ENCODE results near the gene EEF1AKMT3.

DNA sequence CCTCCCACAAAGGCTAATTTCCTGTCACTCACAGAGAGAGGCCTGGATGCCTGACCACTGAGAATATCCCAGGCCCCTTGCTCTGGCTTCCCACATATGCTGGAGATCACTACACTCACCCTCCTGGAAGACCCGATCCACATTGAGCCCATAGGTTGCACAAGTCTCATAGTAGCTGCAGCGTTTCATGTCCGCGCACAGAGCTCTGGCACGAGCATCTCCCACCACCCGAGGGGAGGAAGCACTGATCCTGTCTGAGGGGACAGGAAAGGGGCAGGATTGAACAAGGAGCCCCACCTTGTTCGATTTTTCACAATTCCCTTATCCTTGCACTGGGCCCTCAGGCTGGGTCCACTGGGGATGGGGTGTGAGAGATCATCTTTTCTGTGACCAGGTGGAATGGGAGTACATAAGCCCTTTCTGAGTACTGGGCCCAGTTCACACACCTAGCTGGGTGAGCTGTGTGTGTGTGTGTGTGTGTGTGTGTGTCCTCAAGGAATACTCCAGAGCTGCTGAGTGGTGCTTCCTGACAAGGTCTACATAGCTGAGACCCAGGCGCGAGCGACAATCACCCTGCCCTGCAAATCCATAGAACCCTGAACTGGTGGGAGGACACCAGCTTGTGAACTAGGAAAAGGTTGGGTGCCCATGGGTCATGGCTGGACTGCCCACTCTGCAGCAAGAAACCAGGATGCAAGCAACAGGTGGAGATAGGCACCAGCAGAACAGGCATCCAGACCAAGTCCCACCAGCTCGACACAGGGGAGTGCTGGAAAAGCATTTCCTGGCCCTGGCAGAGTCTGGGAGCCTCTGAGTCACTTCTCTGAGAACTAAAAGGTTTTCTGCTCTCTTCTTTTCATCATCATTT, 39.5 kb upstream of the EEF1AKMT3 start:
- TF ChIP-seq POLR2A (IDR thresholded peaks at IDR 0.05; ENCODE audit: borderline replicate concordance, extremely low read depth, insufficient read depth, insufficient read length) (no peak), CBX3 (IDR thresholded peaks at IDR 0.05; ENCODE audit: low read depth) (no peak), ZFX (IDR thresholded peaks at IDR 0.05) (no peak), SIN3A (IDR thresholded peaks at IDR 0.05; ENCODE audit: low read depth) (no peak)
- TF ChIP-seq, protein P1, sequence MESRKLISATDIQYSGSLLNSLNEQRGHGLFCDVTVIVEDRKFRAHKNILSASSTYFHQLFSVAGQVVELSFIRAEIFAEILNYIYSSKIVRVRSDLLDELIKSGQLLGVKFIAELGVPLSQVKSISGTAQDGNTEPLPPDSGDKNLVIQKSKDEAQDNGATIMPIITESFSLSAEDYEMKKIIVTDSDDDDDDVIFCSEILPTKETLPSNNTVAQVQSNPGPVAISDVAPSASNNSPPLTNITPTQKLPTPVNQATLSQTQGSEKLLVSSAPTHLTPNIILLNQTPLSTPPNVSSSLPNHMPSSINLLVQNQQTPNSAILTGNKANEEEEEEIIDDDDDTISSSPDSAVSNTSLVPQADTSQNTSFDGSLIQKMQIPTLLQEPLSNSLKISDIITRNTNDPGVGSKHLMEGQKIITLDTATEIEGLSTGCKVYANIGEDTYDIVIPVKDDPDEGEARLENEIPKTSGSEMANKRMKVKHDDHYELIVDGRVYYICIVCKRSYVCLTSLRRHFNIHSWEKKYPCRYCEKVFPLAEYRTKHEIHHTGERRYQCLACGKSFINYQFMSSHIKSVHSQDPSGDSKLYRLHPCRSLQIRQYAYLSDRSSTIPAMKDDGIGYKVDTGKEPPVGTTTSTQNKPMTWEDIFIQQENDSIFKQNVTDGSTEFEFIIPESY (IDR thresholded peaks at IDR 0.05; ENCODE audit: extremely low read depth, insufficient replicate concordance, low read length), result no peak
- TF ChIP-seq, protein P2, sequence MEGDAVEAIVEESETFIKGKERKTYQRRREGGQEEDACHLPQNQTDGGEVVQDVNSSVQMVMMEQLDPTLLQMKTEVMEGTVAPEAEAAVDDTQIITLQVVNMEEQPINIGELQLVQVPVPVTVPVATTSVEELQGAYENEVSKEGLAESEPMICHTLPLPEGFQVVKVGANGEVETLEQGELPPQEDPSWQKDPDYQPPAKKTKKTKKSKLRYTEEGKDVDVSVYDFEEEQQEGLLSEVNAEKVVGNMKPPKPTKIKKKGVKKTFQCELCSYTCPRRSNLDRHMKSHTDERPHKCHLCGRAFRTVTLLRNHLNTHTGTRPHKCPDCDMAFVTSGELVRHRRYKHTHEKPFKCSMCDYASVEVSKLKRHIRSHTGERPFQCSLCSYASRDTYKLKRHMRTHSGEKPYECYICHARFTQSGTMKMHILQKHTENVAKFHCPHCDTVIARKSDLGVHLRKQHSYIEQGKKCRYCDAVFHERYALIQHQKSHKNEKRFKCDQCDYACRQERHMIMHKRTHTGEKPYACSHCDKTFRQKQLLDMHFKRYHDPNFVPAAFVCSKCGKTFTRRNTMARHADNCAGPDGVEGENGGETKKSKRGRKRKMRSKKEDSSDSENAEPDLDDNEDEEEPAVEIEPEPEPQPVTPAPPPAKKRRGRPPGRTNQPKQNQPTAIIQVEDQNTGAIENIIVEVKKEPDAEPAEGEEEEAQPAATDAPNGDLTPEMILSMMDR (IDR thresholded peaks at IDR 0.05 in 2 of 3, conservative IDR thresholded peaks at IDR 0.05 in 1 of 3; ENCODE audit: borderline replicate concordance in 1 of 3, insufficient read depth in 1 of 3, low read depth in 2 of 3, low read length in 2 of 3), result no peak

Measured in HCT116 (cell line).